HepG2 (cell line): ENCODE results near the gene TXN. TPM values are rescaled to one million over a fixed set of nuclear protein-coding genes. Genes with fewer than 3 reads are reported as not detected.
A peak's percentile ranks its signal among the peaks of the same experiment; 100 is the strongest.

Source experiments
- ATAC-seq: fragments of 200-7000 bp; cut with Tn5 transposase; 3 replicates; pipeline ENCODE4 v1.9.1; 2020; ENCODE audit warnings: mild to moderate bottlenecking, moderate library complexity
- BruUV-seq: library from RNA; stranded (reverse); fragments of 400-500 nt; replicated peaks from 2 replicates; lab custom pipeline; 2021; lab: Mats Ljungman, UMichigan
- CTCF ChIA-PET: fragments of 300-600 bp; formaldehyde crosslinking; extraction: SDS; loops from one replicate; lab custom pipeline; 2021; ENCODE audit warnings: low total read pairs, inconsistent platforms, low intra/inter-chr PET ratio; lab: Yijun Ruan, JAX
- POLR2A ChIA-PET: fragments of 350-600 bp; sonication (Branson Sonifier 250); formaldehyde crosslinking; loops from one replicate; lab custom pipeline; 2020; ENCODE audit warnings: antibody characterized with exemption, inconsistent platforms; lab: Yijun Ruan, JAX
- DNase-seq: peaks from one replicate; pipeline ENCODE4 v3.0.0-alpha.2; 2015; ENCODE audit warnings: low spot score
- FAIRE-seq: peaks from 3 replicates; lab custom pipeline; 2011; peaks lifted over from hg19 to GRCh38; lab: Jason Lieb, UNC
- H2AFZ ChIP-seq: one replicate; pipeline ENCODE4 v1.6.1; 2011; ENCODE audit warnings: low read length, inconsistent platforms
- H3K27ac ChIP-seq: fragments of 300-600 bp; 3 replicates; pipeline ENCODE4 v1.8.0; 2011; ENCODE audit warnings: mixed run types, mild to moderate bottlenecking, mixed read lengths, low read length, inconsistent platforms; ENCODE audit not compliant: insufficient read depth; ENCODE audit errors: extremely low read length
- H3K27me3 ChIP-seq, 2 experiments: fragments of 200-600 bp in 1 of 2; 2 replicates in 1 of 2; 3 replicates in 1 of 2; pipeline versions ENCODE4 v1.6.0 to v1.8.0; 2011; ENCODE audit warnings: low read length in 2 of 2, mild to moderate bottlenecking in 2 of 2, moderate library complexity in 2 of 2, inconsistent platforms in 1 of 2; ENCODE audit not compliant: insufficient read depth in 2 of 2, control insufficient read depth in 1 of 2
- H3K36me3 ChIP-seq, 2 experiments: fragments of 200-600 bp in 1 of 2; replicated peaks in 1 of 2; 2 replicates in 1 of 2; 3 replicates in 1 of 2; pipeline versions ENCODE4 v1.5.1 to v1.8.0; 2011; ENCODE audit warnings: low read length in 2 of 2, inconsistent platforms in 1 of 2; ENCODE audit not compliant: insufficient read depth in 2 of 2, control insufficient read depth in 1 of 2
- H3K4me1 ChIP-seq: 2 replicates; pipeline ENCODE4 v1.5.1; 2012; ENCODE audit warnings: low read length, inconsistent platforms; ENCODE audit not compliant: insufficient read depth
- H3K4me2 ChIP-seq: 2 replicates; pipeline ENCODE4 v1.6.0; 2011; ENCODE audit warnings: low read depth, low read length, inconsistent platforms
- H3K4me3 ChIP-seq, 3 experiments: fragments of 200-600 bp in 1 of 3; sonication (generic), shearing (Covaris generic) in 1 of 3; replicated peaks in 1 of 3; 2 replicates each; pipeline ENCODE4 v1.5.1; 2011 to 2016; ENCODE audit warnings: low read length in 3 of 3, inconsistent platforms in 2 of 3, low read depth in 2 of 3, mild to moderate bottlenecking in 2 of 3, control low read depth in 1 of 3, mixed read lengths in 1 of 3; ENCODE audit not compliant: insufficient read depth in 1 of 3
- H3K79me2 ChIP-seq: one replicate; pipeline ENCODE4 v1.6.1; 2011; ENCODE audit warnings: low read length, inconsistent platforms; ENCODE audit not compliant: insufficient read depth
- H3K9ac ChIP-seq: 2 replicates; pipeline ENCODE4 v1.6.0; 2011; ENCODE audit warnings: mild to moderate bottlenecking, low read depth, low read length, inconsistent platforms; ENCODE audit not compliant: insufficient read depth
- H3K9me3 ChIP-seq: 2 replicates; pipeline ENCODE4 v1.5.1; 2012; ENCODE audit warnings: mild to moderate bottlenecking, low read length
- H4K20me1 ChIP-seq: 2 replicates; pipeline ENCODE4 v1.6.0; 2011; ENCODE audit warnings: inconsistent platforms, mild to moderate bottlenecking, low read length, moderate library complexity; ENCODE audit not compliant: insufficient read depth
- ZHX1 ChIP-seq: sonication (generic); formaldehyde crosslinking; IDR thresholded peaks from 2 replicates; pipeline ENCODE4 v1.8.1; 2022; ENCODE audit warnings: low read depth, mild to moderate bottlenecking, missing genetic modification reagents
- WGBS: methylation state at CpG from one replicate; pipeline ENCODE4 v1.1.6; 2017; ENCODE audit warnings: low lambda C conversion rate; 5-methylcytosine and 5-hydroxymethylcytosine counted together
- in situ Hi-C: cut with HindIII; loops from 2 replicates; pipeline ENCODE4 v1.10.0; 2017; ENCODE audit warnings: low pct_unique_long_range_greater_than_20kb; ENCODE audit not compliant: extremely low pct_ligation_motif_present
- intact Hi-C: fragments of 100-400 bp; cut with micrococcal nuclease; formaldehyde crosslinking; loops from one replicate; pipeline ENCODE4 v1.10.0; 2022; ENCODE audit not compliant: unreplicated experiment
- polyA plus RNA-seq, 8 experiments: library from polyadenylated mRNA; depleted of rRNA in 3 of 8; stranded (reverse) in 7 of 8; unstranded in 1 of 8; fragments of >200 nt; fragmentation: Illumina TruSeq in 4 of 8; extraction: Trizol in 4 of 8; gene quantifications; 2 replicates each; pipeline versions ENCODE4 v1.2.1 to v1.2.3, GENCODE V29; 2011 to 2016; ENCODE audit warnings: low read depth in 4 of 8, missing spikeins in 1 of 8, mixed read lengths in 1 of 8; ENCODE audit not compliant: insufficient read depth in 1 of 8
- total RNA-seq, 5 experiments: library from RNA; depleted of rRNA; stranded (reverse); fragments of >200 nt; fragmentation: Illumina TruSeq; extraction: Trizol; gene quantifications; 2 replicates each; pipeline ENCODE4 v1.2.3, GENCODE V29; 2016; ENCODE audit warnings: low read depth in 1 of 5
- TF ChIP-seq, protein P1 (sequence below), 2 experiments: sonication (generic) in 1 of 2; formaldehyde crosslinking in 1 of 2; IDR thresholded peaks; 2 replicates each; pipeline versions ENCODE4 v1.4.0 to v1.6.1; 2016 to 2020; ENCODE audit warnings: borderline replicate concordance in 1 of 2, low read depth in 1 of 2, mild to moderate bottlenecking in 1 of 2, missing genetic modification reagents in 1 of 2

Gene TXN
- total and polyA plus RNA-seq, 2 of the 13 experiments (the other 11 are each of a cell fraction or from before 2014, with no cell fraction given) = 364 to 470 TPM

GRCh38 chr9:110199643-110200042 is 56.7 kb downstream of the TXN start:
- in situ Hi-C loops = no loop called here
- TF ChIP-seq ZHX1 (CRISPR knock-in tag) = no peak
- TF ChIP-seq, protein P1, sequence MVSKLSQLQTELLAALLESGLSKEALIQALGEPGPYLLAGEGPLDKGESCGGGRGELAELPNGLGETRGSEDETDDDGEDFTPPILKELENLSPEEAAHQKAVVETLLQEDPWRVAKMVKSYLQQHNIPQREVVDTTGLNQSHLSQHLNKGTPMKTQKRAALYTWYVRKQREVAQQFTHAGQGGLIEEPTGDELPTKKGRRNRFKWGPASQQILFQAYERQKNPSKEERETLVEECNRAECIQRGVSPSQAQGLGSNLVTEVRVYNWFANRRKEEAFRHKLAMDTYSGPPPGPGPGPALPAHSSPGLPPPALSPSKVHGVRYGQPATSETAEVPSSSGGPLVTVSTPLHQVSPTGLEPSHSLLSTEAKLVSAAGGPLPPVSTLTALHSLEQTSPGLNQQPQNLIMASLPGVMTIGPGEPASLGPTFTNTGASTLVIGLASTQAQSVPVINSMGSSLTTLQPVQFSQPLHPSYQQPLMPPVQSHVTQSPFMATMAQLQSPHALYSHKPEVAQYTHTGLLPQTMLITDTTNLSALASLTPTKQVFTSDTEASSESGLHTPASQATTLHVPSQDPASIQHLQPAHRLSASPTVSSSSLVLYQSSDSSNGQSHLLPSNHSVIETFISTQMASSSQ (IDR thresholded peaks at IDR 0.05; ENCODE audit: low read depth) = 0 out of 2 replicates have a peak, but pooled peaks have one; percentile 30
- TF ChIP-seq, protein P1 (CRISPR knock-in tag; IDR thresholded peaks at IDR 0.05; ENCODE audit: borderline replicate concordance) = no peak
- no TSS peak for BruUV-seq
- Histone ChIP-seq H3K9ac (no peak overlapping the region), H4K20me1 (no peaks in the 10 kb centered on the region), H3K27me3 (no peaks in the 10 kb centered on the region), H2AFZ (no peak overlapping the region), H3K4me3 (no peak overlapping the region), H3K4me2 (no peak overlapping the region), H3K79me2 (no peaks in the 10 kb centered on the region), H3K4me1 (peaks cover 57% of the 10 kb centered on the region), H3K27ac (no peak overlapping the region), H3K9me3 (no peaks in the 10 kb centered on the region), H3K36me3 (no peaks in the 10 kb centered on the region)
- DNase-seq = no peak
- WGBS = 87% methylated on average over 2 of the region's 2 CpGs
- CTCF ChIA-PET = no interaction called here
- POLR2A ChIA-PET = no interaction called here
- intact Hi-C loops = loop anchor here (2.0 kb wide), 1 partner anchor 15 kb away; no protein-coding TSS in a partner anchor
- no peak for ATAC-seq
- no peak for FAIRE-seq
